Fibroblast of lung (primary cell): ENCODE data around the gene SULF2.

Source experiments
- EZH2 ChIP-seq: IDR thresholded peaks from 2 replicates; pipeline ENCODE4 v1.5.1; 2012; ENCODE audit warnings: low read length, control low read depth, mild to moderate bottlenecking; ENCODE audit errors: missing control alignments
- TF ChIP-seq, protein P1 (sequence below), 2 donors: IDR thresholded peaks in 1 of 2; conservative IDR thresholded peaks in 1 of 2; 1 replicate in 1 of 2; 2 replicates in 1 of 2; pipeline ENCODE4 v1.5.1; 2011 to 2012; ENCODE audit warnings: low read length in 2 of 2, control low read depth in 1 of 2, inconsistent platforms in 1 of 2, low read depth in 1 of 2, mild to moderate bottlenecking in 1 of 2

DNA sequence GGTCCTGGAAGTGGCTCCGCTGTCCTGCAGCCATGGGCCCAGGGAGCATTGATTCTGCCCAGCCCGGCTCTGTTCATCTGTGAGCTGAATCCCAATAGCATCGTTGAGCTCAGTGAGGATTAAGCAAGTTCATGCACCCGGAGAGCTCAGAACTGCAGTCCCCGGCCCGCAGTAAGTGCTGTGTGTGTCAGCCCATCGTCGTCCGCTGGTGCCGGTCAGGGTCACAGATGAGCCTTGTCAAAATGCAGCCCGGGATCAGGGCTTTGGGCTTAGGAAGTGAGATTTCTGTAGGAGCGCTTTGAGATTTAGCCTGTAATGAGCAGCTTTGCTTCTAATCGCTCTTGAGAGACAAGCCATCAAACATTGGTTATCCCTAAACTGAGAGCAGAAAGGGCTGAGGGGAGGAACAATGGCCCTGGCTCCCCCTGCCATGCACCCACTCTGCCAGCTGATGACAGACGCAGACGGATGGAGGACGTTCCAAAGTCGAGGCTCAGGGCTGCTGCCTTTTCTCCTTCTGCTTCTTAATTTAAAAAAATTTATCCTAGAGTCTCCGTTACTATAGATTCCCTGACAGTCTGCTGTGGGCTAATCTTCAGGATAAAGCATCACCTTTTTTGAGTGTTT lies 25.6 kb upstream of the SULF2 start:
- TF ChIP-seq, protein P1, sequence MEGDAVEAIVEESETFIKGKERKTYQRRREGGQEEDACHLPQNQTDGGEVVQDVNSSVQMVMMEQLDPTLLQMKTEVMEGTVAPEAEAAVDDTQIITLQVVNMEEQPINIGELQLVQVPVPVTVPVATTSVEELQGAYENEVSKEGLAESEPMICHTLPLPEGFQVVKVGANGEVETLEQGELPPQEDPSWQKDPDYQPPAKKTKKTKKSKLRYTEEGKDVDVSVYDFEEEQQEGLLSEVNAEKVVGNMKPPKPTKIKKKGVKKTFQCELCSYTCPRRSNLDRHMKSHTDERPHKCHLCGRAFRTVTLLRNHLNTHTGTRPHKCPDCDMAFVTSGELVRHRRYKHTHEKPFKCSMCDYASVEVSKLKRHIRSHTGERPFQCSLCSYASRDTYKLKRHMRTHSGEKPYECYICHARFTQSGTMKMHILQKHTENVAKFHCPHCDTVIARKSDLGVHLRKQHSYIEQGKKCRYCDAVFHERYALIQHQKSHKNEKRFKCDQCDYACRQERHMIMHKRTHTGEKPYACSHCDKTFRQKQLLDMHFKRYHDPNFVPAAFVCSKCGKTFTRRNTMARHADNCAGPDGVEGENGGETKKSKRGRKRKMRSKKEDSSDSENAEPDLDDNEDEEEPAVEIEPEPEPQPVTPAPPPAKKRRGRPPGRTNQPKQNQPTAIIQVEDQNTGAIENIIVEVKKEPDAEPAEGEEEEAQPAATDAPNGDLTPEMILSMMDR (conservative IDR thresholded peaks at IDR 0.05 in 1 of 2, IDR thresholded peaks at IDR 0.05 in 1 of 2; ENCODE audit: low read depth in 1 of 2, low read length in 2 of 2): no peak
- TF ChIP-seq EZH2: no peak
